ENCODE results near the gene ABCA5.

Gene ABCA5

DNA sequence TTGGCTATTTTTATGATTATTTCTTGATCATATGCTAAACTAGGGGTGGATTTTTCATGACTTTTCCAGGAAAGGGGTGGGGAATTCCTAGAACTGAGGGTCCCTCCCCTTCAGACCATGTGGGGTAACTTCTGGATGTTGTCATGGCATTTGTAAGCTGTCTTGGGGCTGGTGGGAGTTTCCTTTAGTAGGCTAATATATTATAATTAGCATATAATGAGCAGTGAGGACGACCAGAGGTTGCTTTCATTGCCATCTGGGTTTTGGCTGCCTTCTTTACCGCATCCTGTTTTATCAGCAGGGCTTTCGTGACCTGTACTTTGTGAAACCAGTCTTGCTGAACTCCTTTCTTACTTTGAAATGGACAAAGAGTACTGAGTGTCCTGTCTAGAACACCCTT, 40.4 kb upstream of the ABCA5 start:
- H3K9ac ChIP-seq (ENCODE audit: low read depth, low read length) = no peak overlapping the region
- no peak for ATAC-seq (ENCODE audit: insufficient read depth, low read depth)
- H3K4me2 ChIP-seq (ENCODE audit: insufficient read depth, low read length) = no peak overlapping the region
- H3K4me3 ChIP-seq (ENCODE audit: low read depth in 1 of 2, low read length in 2 of 2) = no peak overlapping the region
- DNase-seq = no peak
- H3K4me1 ChIP-seq (ENCODE audit: insufficient read depth, low read length) = no peaks in the 10 kb centered on the region
- no peaks in the 10 kb centered on the region for H4K20me1 ChIP-seq (ENCODE audit: insufficient read depth, low read length)
- no peaks in the 10 kb centered on the region for H3K79me2 ChIP-seq (ENCODE audit: insufficient read depth, low read length)
- H3K9me3 ChIP-seq (ENCODE audit: insufficient read depth, low read length, severe bottlenecking) = no peaks in the 10 kb centered on the region
- TF ChIP-seq, protein P1, sequence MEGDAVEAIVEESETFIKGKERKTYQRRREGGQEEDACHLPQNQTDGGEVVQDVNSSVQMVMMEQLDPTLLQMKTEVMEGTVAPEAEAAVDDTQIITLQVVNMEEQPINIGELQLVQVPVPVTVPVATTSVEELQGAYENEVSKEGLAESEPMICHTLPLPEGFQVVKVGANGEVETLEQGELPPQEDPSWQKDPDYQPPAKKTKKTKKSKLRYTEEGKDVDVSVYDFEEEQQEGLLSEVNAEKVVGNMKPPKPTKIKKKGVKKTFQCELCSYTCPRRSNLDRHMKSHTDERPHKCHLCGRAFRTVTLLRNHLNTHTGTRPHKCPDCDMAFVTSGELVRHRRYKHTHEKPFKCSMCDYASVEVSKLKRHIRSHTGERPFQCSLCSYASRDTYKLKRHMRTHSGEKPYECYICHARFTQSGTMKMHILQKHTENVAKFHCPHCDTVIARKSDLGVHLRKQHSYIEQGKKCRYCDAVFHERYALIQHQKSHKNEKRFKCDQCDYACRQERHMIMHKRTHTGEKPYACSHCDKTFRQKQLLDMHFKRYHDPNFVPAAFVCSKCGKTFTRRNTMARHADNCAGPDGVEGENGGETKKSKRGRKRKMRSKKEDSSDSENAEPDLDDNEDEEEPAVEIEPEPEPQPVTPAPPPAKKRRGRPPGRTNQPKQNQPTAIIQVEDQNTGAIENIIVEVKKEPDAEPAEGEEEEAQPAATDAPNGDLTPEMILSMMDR (IDR thresholded peaks at IDR 0.05; ENCODE audit: borderline replicate concordance, extremely low read depth, low read length, poor library complexity, severe bottlenecking) = no peak
- TF ChIP-seq EZH2 (IDR thresholded peaks at IDR 0.05; ENCODE audit: borderline replicate concordance, low read depth, low read length, severe bottlenecking) = no peak
- no peak overlapping the region for H2AFZ ChIP-seq (ENCODE audit: low read depth, low read length)
- no peaks in the 10 kb centered on the region for H3K27me3 ChIP-seq (ENCODE audit: insufficient read depth, low read length, poor library complexity)
- H3K27ac ChIP-seq (ENCODE audit: low read length) = no peak overlapping the region
- H3K36me3 ChIP-seq (ENCODE audit: insufficient read depth, low read length) = no peaks in the 10 kb centered on the region

DNA sequence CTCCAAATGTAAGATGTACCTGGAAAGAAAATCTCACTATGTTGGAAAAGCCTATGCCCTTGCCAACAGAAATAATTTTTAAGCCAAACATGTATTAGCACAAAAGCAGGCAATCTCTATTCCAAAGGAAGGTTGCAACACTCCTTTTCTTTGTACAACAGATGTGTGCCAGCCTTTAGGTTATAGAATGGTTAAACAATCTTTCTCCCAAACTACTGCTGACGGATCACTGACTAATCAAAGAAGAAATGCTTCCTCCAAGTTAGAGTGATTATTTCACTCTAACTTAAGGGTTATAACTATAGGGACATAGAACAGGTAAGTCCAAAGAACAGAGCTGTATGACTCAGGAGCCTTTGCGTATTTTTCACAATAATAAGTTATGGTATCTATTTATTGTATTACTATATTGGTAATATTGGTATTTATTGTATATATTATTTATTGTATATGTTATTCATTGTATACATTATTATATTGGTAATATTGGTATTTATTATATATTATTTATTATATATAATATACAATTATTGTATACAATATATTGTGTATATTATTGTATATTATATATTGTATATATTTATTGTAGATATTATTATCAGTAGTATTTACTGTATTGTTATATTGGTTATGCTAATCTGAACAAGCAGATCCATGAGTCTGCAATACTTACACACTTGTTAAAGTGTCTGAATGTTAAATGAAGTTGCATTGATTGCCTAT, 36.7 kb upstream of the ABCA5 start:
- no peaks in the 10 kb centered on the region for H3K79me2 ChIP-seq (ENCODE audit: insufficient read depth, low read length)
- H3K4me1 ChIP-seq (ENCODE audit: insufficient read depth, low read length) = no peaks in the 10 kb centered on the region
- H4K20me1 ChIP-seq (ENCODE audit: insufficient read depth, low read length) = no peaks in the 10 kb centered on the region
- no peak for DNase-seq
- TF ChIP-seq, protein P1 (IDR thresholded peaks at IDR 0.05; ENCODE audit: borderline replicate concordance, extremely low read depth, low read length, poor library complexity, severe bottlenecking) = no peak
- no peak for TF ChIP-seq EZH2 (IDR thresholded peaks at IDR 0.05; ENCODE audit: borderline replicate concordance, low read depth, low read length, severe bottlenecking)
- H3K9ac ChIP-seq (ENCODE audit: low read depth, low read length) = no peak overlapping the region
- H3K4me2 ChIP-seq (ENCODE audit: insufficient read depth, low read length) = no peak overlapping the region
- no peaks in the 10 kb centered on the region for H3K36me3 ChIP-seq (ENCODE audit: insufficient read depth, low read length)
- no peak overlapping the region for H3K27ac ChIP-seq (ENCODE audit: low read length)
- no peaks in the 10 kb centered on the region for H3K9me3 ChIP-seq (ENCODE audit: insufficient read depth, low read length, severe bottlenecking)
- ATAC-seq (ENCODE audit: insufficient read depth, low read depth) = no peak
- H2AFZ ChIP-seq (ENCODE audit: low read depth, low read length) = no peak overlapping the region
- H3K27me3 ChIP-seq (ENCODE audit: insufficient read depth, low read length, poor library complexity) = no peaks in the 10 kb centered on the region
- no peak overlapping the region for H3K4me3 ChIP-seq (ENCODE audit: low read depth in 1 of 2, low read length in 2 of 2)

DNA sequence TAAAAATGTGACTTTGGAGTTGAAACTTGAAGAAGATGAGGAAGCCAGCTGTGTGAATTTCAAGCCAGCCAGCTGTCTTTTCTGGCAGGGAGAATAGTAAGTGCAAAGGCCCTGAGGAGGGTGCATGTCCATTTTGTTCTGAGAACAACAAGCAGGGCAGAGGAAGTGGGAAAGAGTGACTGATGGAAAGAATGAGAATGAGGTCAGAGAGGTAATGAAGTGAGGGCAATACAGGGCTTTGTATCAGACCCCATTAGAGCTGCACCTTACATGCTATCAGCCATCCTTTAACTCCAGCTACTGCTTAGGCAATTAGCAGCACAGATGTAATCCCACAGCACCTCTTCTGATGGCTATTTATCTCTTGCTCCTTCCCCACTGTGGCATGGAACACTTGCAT, 34.2 kb upstream of the ABCA5 start:
- Histone ChIP-seq H3K4me1 (ENCODE audit: insufficient read depth, low read length) (no peaks in the 10 kb centered on the region), H3K9ac (ENCODE audit: low read depth, low read length) (no peak overlapping the region), H3K4me2 (ENCODE audit: insufficient read depth, low read length) (no peak overlapping the region), H4K20me1 (ENCODE audit: insufficient read depth, low read length) (no peaks in the 10 kb centered on the region), H3K79me2 (ENCODE audit: insufficient read depth, low read length) (no peaks in the 10 kb centered on the region), H3K27ac (ENCODE audit: low read length) (no peak overlapping the region), H3K4me3 (ENCODE audit: low read depth in 1 of 2, low read length in 2 of 2) (no peak overlapping the region), H3K27me3 (ENCODE audit: insufficient read depth, low read length, poor library complexity) (no peaks in the 10 kb centered on the region), H3K36me3 (ENCODE audit: insufficient read depth, low read length) (no peaks in the 10 kb centered on the region), H3K9me3 (ENCODE audit: insufficient read depth, low read length, severe bottlenecking) (no peaks in the 10 kb centered on the region), H2AFZ (ENCODE audit: low read depth, low read length) (no peak overlapping the region)
- DNase-seq (no peak), ATAC-seq (ENCODE audit: insufficient read depth, low read depth) (no peak)
- no peak for TF ChIP-seq EZH2 (IDR thresholded peaks at IDR 0.05; ENCODE audit: borderline replicate concordance, low read depth, low read length, severe bottlenecking)
- TF ChIP-seq, protein P1 (IDR thresholded peaks at IDR 0.05; ENCODE audit: borderline replicate concordance, extremely low read depth, low read length, poor library complexity, severe bottlenecking) = no peak
